Measurements from ENCODE around the gene CYP2D6.
"Not testable (repeated sequence)": the region's sequence is repeated elsewhere in the genome, so short reads cannot be mapped to it uniquely, and the experiment has no call there.

CYP2D6 gene

DNA sequence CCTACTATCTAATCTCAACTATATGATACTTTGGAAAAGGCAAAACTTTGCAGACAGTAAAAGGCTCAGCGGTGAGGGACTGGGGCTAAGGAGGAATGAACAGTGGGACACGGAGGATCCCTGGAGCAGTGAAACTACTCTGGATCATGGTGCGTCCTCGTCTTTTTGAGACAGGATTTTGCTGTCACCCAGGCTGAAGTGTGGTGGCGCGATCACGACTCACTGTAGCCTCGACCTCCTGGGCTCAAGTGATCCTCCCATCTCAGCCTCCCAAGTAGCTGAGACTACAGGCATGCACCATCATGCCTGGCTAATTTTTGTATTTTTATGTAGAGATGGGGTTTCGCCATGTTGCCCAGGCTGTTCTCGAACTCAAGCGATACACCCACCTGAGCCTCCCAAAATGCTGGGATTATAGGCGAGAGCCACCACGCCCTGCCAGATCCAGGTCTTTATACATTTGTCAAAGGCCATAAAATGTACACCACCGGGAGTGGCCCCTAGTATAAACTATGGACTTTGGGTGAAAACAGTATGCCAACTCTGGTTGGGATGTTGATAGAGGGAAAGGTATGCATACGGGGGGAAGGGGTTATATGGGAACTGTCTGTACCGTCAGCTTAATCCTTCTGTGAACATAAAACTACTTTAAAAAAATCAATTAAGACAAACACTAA is 28.0 kb upstream of the CYP2D6 start:
- no peak for DNase-seq (ENCODE audit: low read depth in 3 of 3)

DNA sequence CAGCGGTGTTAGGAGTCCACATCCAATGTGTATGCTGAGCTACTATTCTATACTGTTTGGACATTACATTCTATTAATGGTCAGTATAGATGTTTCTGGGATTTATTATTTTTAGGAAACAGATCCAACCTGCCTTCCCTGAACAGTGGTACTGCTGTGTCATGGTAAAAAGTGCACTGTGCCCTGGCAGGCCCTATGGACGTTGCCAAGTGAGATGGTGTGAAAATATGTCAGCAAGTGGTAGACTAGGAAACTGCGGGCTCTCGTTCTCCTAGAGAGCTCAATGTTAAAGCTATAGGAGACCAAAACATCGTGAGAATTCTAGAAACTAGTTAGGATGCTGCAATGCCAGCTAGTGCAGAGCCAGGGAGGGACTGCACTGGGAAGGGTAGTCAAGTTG is 26.0 kb upstream of the CYP2D6 start:
- DNase-seq (ENCODE audit: low read depth in 3 of 3) = no peak

DNA sequence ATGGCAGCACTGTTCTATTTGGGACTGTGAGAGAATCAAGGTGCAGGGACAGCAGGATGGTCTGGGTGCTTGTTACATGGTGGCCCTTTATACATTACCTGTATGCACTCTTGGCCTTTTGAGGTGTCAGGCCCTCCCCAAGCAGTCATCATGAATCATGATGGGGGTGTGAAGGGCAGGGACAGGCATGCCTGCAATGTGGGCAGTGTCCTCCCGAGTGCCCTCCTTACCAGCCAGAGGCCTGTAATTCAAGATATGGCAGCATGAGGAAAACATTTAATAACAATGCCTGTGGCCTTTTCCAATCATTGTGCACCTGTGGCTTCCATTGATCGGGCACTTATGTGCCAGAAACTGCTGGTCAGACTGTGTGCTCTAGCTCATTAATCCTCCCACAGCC is 25.5 kb upstream of the CYP2D6 start:
- DNase-seq (ENCODE audit: low read depth in 3 of 3) = no peak

GRCh38 chr22:42155053-42155543 is 24.5 kb upstream of the CYP2D6 start:
- DNase-seq (ENCODE audit: low read depth in 3 of 3) = no peak

- no peak for DNase-seq (ENCODE audit: low read depth in 3 of 3)
Observed at GRCh38 chr22:42154293-42155052, 23.9 kb upstream of the CYP2D6 start.

GRCh38 chr22:42152661-42153270 is 22.2 kb upstream of the CYP2D6 start:
- DNase-seq (ENCODE audit: low read depth in 3 of 3) = no peak

DNA sequence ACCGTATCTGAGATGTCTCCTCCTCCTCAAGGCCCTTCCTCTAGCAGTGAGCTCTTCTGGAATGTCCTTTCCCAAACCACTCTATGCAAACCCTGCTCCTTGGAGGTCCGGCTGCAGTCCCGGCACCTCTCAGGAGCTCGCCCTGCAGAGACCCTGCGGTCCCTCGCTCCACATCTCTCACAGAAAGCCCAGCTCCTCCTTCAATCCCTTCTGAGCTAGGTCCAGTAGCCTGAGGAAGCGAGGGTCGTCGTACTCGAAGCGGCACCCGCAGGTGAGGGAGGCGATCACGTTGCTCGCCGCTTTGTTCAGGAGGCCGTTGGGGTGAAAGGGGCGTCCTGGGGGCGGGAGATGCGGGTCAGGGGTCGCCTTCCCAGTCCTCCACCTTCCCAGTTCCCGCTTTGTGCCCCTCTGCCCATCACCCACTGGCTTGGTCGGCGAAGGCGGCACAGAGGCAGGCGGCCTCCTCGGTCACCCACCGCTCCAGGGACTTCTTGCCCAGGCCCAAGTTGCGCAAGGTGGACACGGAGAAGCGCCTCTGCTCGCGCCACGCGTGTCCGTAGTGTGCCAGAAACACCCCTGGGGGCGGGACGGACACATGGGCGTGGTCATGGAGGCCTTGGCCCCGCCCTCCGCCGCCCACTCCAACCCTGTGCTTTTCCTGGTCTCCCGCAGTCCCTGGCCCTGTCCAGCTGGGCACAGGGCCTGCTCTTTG is 21.5 kb upstream of the CYP2D6 start:
- no peak for DNase-seq (ENCODE audit: low read depth in 3 of 3)

DNA sequence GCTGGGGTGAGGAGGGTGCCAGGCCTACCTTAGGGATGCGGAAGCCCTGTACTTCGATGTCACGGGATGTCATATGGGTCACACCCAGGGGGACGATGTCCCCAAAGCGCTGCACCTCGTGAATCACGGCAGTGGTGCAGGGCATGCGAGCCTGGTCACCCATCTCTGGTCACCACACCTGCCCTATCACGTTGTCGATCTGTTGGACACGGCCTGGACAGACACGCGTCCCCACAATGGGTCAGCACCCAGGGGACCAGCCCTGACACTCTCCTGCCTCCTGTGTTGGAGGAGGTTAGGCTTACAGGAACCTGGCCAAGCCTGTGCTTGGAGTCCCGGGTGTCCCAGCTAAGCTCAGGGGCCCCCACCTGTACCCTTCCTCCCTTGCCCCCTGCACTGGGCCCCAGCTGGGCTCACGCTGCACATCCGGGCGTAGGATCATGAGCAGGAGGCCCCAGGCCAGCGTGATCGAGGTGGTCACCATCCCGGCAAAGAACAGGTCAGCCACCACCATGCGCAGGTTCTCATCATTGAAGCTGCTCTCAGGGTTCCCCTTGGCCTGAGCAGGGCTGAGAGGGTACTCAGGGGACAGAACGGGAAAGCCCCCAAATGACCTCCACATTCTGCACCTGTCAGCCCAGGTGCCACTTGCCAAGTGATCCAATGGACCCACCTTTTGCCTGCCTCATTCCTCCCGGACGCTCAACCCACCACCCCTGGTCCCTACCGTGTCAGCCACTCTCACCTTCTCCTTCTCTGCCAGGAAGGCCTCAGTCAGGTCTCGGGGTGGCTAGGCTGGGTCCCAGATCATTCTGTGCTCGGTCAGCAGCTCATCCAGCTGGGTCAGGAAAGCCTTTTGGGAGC is 20.3 kb upstream of the CYP2D6 start:
- DNase-seq (ENCODE audit: low read depth in 3 of 3) = no peak

- DNase-seq (ENCODE audit: low read depth in 3 of 3) = not testable (repeated sequence)
Observed at GRCh38 chr22:42149798-42150197, 19.2 kb upstream of the CYP2D6 start.

DNA sequence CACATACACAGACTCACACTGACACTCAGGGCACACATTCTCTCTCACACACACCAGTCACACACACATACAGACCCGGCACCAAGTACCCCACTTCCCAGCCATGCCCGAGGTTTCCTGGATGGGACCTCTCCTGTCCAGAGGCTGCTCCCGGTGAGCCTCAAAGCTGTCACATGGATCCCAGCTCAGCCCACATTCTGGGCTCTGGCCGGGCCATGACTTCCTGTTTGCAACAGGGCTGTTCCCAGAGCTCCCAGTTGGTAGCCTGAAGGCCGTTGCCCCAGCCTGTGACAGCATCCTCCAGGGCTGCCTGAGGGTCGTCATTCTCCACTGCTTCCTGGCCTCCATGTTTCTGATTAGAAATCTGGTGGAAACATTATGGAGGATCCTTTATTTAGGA is 14.6 kb upstream of the CYP2D6 start:
- no peak for DNase-seq (ENCODE audit: low read depth in 3 of 3)

DNA sequence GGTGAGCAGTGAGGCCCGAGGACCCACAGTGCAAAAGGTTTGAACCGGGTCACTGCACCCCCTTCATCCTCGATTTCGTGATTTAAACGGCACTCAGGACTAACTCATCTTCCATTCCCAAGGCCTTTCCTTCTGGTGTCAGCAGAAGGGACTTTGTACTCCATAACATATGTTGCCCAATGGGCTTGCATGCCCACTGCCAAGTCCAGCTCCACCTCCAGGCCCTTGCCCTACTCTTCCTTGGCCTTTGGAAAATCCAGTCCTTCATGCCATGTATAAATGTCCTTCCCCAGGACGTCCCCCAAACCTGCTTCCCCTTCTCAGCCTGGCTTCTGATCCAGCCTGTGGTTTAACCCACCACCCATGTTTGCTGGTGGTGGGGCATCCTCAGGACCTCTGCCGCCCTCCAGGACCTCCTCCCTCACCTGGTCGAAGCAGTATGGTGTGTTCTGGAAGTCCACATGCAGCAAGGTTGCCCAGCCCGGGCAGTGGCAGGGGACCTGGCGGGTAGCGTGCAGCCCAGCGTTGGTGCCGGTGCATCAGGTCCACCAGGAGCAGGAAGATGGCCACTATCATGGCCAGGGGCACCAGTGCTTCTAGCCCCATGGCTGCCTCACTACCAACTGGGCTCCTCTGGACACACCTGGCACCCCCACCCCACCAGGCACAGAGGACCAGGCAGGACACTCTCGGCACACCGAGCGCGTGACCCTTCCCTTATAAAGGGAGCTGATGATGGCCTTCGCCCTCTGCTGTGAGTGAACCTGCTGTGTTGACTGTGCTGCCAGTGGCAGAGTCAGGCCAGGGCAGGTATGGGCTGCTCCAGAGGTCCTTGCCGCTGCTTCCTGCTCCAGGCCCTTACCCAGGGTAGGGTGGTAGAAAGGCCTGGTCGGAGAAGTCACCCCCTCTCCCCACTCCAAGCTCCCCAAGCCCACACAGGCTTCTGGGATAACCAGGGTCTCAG is 13.5 kb upstream of the CYP2D6 start:
- not testable (repeated sequence) for DNase-seq (ENCODE audit: low read depth in 3 of 3)

- no peak for DNase-seq (ENCODE audit: low read depth in 3 of 3)
Observed at GRCh38 chr22:42142771-42143461, 12.3 kb upstream of the CYP2D6 start.

DNA sequence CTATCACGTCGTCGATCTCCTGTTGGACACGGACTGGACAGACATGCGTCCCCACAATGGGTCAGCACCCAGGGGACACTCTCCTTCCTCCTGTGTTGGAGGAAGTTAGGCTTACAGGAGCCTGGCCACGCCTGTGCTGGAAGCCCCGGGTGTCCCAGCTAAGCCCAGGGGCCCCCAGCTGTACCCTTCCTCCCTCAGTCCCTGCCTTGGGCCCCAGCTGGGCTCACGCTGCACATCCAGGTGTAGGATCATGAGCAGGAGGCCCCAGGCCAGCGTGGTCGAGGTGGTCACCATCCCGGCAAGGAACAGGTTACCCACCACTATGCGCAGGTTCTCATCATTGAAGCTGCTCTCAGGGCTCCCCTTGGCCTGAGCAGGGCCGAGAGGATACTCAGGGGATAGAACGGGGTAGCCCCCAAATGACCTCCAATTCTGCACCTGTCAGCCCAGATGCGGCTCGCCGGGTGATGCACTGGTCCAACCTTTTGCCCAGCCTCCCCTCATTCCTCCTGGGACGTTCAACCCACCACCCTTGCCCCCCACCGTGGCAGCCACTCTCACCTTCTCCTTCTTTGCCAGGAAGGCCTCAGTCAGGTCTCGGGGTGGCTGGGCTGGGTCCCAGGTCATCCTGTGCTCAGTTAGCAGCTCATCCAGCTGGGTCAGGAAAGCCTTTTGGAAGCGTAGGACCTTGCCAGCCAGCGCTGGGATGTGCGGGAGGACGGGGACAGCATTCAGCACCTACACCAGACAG is 10.9 kb upstream of the CYP2D6 start:
- DNase-seq (ENCODE audit: low read depth in 3 of 3) = not testable (repeated sequence)

DNA sequence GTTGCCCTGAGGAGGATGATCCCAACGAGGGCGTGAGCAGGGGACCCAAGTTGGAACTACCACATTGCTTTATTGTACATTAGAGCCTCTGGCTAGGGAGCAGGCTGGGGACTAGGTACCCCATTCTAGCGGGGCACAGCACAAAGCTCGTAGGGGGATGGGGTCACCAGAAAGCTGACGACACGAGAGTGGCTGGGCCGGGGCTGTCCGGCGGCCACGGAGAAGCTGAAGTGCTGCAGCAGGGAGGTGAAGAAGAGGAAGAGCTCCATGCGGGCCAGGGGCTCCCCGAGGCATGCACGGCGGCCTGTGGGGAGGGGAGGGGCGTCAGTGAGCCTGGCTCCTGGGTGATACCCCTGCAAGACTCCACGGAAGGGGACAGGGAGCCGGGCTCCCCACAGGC is 9.5 kb upstream of the CYP2D6 start:
- DNase-seq (ENCODE audit: low read depth in 3 of 3) = not testable (repeated sequence)

- not testable (repeated sequence) for DNase-seq (ENCODE audit: low read depth in 3 of 3)
Observed at GRCh38 chr22:42139508-42139907, 8.9 kb upstream of the CYP2D6 start.

- no peak for DNase-seq (ENCODE audit: low read depth in 3 of 3)
Observed at GRCh38 chr22:42138972-42139371, 8.4 kb upstream of the CYP2D6 start.

DNA sequence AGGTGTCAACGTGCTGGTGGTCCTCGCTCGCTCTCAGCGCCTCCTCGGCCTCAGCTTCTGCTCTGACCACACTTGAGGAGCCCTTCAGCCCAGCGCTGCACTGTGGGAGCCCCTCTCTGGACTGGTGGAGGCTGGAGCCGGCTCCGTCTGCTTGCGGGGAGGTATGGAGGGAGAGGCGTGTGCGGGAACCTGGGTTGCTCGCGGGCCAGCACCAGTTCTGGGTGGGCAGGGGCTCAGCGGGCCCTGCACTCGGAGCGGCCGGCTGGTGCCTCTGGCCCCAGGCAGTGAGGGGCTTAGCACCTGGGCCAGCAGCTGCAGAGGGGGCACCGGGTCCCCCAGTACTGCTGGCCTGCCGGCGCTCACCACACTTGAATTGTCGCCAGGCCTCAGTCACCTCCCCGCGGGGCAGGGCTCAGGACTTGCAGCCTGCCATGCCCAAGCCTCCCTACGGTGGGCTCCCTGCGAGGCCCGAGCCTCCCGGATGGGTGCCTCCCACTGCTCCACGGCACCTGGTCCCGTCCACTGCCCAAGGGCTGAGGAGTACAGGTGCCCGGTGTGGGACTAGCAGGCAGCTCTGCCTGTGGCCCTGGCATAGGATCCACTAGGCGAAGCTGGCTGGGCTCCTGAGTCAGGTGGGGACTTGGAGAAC is 7.6 kb upstream of the CYP2D6 start:
- no peak for DNase-seq (ENCODE audit: low read depth in 3 of 3)

DNA sequence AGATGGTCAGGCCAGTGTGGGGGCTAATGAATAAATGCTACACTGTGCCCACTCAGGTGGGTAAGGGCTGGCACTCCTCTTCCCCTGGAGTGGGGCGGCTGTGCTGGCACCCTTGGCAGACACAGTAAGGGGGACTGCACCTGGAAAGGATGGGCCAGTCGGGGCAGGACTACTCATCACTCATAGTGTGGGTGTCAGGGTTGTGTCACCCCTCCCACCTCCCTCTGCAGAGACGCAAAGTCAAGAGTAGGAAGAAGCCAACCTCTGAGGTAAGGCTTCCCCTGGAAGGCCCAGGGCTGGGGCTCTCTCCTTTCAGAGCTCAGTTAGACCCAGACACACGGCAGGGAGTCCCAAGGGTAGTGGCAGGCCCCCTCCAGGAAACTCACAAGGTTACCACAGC is 5.1 kb upstream of the CYP2D6 start:
- DNase-seq (ENCODE audit: low read depth in 3 of 3) = not testable (repeated sequence)

All from stimulated activated CD4-positive, alpha-beta T cell treated with anti-CD3 and anti-CD28 coated beads, TNF-alpha, amount 100 ng/mL, for 4 hours (primary cell).